T-helper 2 cell treated with Interferon-gamma antibody and Interleukin-4, amounts not matched to agents 100 ng/mL and 5 ng/mL, for 36 hours (primary cell): ENCODE measurements around the gene KLK4. TPM values are rescaled to one million over a fixed set of nuclear protein-coding genes. Genes with fewer than 3 reads are reported as not detected.
"Not testable (repeated sequence)": the region's sequence is repeated elsewhere in the genome, so short reads cannot be mapped to it uniquely, and the experiment has no call there.

Experiments used
- intact Hi-C: fragments of 100-400 bp; cut with micrococcal nuclease; formaldehyde crosslinking; loops from one replicate; pipeline ENCODE4 v1.15.1; 2023
- total RNA-seq: library from RNA; stranded (reverse); gene quantifications from 2 replicates; pipeline ENCODE4 v1.2.3, GENCODE V29; 2022

KLK4 gene
- total RNA-seq, 1 donor from 2014 or later, result not detected

DNA sequence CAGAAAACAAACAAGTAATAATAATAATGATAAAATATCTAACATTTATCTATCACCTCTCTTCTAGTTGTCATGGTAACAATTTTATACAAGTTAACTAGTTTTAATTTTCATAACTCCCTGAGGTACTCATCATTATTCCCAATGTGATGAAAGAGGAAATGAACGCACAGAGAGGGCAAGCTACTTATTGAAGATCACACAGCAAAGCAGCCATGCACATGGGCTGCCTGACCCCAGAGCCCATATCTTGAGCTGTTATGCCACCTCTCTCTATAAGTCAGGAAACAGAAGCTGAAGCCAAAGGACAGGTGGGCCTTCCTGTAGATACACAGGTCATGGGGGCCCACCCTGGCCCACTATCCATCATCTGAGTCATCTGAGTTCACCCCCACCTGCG is 4.9 kb upstream of the KLK4 start:
- intact Hi-C loops, result no loop called here

- intact Hi-C loops, result no loop called here
Measured at GRCh38 chr19:50912727-50913716, 1.8 kb upstream of the KLK4 start.

DNA sequence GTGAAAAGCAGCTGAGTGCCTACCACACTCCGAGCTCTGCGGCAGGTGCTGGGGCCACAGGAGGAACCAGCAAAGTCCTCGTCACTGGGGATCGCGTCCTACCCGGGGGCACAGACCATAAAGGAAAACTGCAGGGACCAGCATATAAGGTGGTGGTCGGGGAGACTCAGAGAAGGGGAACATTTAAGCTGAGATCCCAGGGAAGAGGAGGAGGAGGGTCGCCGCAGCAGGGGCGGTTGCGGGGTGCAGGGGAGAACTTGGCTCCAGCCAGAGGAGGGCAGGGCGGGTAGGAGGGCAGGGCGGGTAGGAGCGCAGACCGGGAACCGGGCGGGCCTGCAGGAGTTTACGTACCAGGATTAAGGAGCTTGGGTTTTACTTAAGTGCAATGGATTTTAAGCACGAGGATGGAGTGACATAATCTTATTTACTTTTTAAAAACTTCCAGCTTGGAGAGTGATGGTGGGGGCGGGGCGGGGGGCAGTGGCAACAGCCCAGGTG is 956 bp upstream of the KLK4 start:
- intact Hi-C loops, result no loop called here

- intact Hi-C loops, result no loop called here
Measured at GRCh38 chr19:50910722-50911121, 473 bp downstream of the KLK4 start.

DNA sequence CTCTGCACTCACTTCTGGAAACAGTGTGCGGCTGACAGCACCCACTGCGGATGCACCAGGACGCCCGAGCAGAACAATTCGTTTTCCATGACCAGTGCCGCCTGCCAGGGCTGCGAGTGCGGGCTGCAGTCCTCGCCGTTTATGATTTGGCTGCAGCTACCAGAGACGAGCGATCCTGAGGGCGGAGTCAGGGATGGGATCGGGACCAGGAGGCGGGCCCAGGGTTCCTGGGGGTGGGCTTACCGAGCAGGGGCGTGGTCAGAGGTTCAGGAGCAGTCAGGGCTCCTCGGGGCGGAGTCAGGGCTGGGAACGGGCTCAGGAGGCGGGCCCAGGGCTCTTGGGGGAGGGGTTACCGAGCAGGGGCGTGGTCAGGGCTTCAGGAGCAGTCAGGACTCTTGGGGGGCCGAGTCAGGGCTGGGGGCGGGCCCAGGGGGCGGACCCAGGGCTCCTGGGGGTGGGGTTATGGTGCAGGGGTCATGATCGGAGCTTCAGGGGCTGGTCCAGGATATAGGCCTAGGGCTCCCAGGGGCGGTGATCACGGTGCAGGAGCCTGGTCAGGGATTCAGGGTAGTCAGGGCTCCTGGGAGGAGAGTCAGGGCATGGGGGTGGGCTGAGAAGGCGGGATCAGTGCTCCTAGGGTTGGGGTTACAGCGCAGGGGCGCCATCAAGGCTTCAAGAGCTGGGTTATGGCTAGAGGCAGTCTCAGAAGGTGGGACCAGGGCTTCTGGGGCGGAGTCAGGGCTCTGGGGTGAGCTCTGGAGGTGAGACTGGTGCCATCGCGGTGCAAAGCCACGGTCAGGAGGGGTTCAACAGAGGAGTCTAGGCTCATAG is 1.7 kb downstream of the KLK4 start:
- intact Hi-C loops, result no loop called here

GRCh38 chr19:50908336-50908735 is 2.9 kb downstream of the KLK4 start:
- intact Hi-C loops, result no loop called here

DNA sequence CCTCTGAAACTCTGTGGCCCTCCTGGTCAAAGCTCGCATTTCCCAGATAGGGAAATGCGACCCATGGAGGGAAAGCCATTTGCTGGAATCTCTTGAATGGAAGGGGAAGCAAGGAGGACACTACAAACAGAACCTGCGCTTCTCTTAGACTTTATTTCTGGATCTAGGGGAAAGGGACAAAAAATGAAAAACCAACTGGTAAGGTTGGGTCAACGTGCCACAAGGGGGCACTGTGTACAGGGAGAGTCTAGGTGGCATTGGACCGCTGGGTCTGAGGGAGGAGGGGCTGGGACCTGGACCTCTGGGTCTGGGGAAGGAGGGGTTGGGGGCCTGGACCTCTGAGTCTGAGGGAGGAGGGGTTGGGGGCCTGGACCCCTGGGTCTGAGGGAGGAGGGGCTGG is 5.0 kb downstream of the KLK4 start:
- intact Hi-C loops, result loop anchor here (2.0 kb wide), 1 partner anchor 17 kb away; no protein-coding TSS in a partner anchor

- intact Hi-C loops, result no loop called here
Measured at GRCh38 chr19:50902640-50903039, 8.6 kb downstream of the KLK4 start.

GRCh38 chr19:50899569-50899968 is 11.6 kb downstream of the KLK4 start:
- intact Hi-C loops, result no loop called here

- intact Hi-C loops, result no loop called here
Measured at GRCh38 chr19:50898018-50898417, 13.2 kb downstream of the KLK4 start.

GRCh38 chr19:50897612-50898011 is 13.6 kb downstream of the KLK4 start:
- intact Hi-C loops, result no loop called here

DNA sequence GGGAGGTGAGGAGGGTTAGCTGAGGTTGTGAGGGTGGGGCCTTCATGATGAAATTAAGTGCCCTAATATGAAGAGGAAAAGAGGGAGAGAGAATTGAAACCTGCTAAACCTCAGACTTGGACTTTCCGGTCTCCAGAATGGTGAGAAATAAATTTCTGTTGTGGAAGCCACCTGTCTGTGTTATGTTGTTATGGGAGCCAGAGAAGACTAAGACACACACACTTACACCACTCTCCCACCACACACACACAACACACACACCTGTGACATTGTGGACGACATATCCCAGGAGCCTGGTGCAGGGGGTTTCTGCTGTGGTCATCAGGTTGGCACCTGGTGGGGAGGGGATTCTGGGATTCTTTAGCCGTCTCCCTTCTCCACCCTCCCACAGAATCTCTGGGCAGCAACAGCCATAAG is 14.0 kb downstream of the KLK4 start:
- intact Hi-C loops, result no loop called here

DNA sequence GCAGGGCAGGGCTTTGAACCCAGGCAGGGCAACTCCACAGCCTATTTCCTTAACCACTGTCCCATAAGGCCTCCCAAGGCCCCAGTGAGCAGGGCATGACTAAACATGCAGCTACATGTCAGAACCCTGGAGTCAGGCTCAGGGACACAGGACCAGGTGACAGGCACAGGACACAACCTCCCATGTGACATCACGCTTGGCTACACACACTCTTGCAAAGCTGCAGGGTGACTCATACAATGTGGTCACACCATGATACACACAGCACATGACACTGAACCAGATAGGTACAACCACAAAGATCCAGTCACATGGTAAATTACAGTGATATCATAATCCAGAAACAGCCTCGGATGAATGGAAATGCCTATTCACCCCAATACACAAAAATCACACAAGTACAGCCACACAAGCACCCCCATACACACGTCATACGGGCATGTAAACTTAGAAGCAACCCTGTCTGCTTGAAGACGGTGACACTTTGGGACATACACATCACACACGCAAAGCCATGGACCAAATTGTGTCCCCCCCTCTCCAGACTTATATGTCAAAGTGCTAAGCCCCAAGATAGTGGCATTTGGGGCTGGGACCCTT is 14.5 kb downstream of the KLK4 start:
- intact Hi-C loops, result no loop called here

DNA sequence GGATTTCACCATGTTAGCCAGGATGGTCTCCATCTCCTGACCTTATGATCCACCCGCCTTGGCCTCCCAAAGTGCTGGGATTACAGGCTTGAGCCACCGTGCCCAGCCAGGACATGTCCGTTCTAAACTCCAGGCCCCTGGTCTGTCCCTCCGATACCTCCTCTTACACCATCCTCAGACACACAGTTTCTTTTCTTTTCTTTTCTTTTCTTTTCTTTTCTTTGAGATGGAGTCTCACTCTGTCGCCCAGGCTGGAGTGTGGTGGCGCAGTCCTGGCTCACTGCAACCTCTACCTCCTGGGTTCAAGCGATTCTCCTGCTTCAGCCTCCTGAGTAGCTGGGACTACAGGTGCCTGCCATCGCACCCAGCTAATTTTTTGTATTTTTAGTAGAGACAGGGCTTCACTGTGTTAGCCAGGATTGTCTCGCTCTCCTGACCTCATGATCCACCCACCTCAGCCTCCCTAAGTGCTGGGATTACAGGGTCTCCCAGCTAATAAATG is 15.1 kb downstream of the KLK4 start:
- intact Hi-C loops, result not testable (repeated sequence)

- intact Hi-C loops, result no loop called here
Measured at GRCh38 chr19:50894478-50895356, 16.5 kb downstream of the KLK4 start.

DNA sequence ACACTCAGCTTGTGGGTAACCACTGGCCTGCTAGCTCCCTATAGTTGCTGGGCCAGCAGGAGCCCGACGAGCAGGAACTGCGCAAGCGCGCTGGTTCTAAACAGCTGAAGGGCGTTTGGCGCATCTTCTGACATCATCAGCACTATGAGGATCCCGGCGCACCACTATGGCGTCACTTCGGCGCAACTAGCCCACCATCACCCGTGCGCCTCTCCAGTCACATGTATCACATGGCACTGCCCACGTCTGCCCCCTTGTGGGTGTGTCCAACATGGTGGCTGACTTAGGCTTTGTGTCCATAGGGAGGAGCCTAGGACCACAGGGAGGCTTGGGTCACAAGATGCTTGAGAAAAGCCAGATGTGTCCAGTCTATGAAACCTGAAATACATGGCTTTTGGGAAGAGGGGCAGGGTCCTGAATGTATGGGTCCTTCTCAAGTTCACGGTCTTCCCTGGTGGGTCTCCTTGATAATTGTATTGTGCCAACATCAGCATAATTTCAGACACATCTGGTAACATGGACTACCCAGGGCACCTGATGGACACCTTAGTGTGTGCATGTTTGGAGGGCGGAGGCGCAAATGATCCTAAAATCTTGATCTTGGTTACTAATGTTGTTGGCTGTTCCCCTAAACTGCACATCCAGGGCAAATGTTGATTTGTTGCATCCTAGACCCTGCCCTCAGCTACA is 18.0 kb downstream of the KLK4 start:
- intact Hi-C loops, result no loop called here

- intact Hi-C loops, result no loop called here
Measured at GRCh38 chr19:50891253-50891625, 20.0 kb downstream of the KLK4 start.

GRCh38 chr19:50890422-50891252 is 20.6 kb downstream of the KLK4 start:
- intact Hi-C loops, result no loop called here

- intact Hi-C loops, result no loop called here
Measured at GRCh38 chr19:50889638-50890037, 21.6 kb downstream of the KLK4 start.
